ENCODE measurements around the gene HOXA4.

DNA sequence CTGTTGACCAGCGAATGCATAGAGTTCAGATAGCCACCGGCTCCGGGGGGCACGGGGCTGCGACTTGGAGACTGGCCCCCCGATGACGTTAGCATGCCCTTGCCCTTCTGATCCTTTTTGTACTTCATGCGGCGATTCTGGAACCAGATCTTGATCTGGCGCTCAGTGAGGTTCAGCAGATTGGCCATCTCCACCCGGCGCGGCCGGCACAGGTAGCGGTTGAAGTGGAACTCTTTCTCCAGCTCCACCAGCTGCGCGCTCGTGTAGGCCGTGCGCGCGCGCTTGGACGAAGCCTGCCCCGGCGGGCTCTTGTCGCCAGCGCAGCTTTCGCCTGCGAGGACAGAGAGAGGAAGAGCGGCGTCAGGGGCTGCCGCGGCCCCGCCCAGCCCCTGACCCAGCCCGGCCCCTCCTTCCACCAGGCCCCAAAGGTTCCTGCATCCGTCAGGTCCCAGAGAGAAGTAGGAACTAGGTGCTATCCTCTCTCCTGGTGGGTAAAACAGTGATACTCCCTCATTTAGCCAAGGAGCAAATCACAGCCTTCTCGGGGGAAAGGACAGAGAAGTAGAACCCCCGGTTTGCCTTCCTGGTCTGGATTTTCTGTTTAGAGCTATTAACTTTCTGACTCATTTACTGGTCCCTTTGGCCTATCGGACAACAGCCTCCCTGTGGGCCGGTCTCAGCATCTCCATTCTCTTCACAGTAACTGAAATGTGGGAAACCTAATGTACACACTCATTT, 22.0 kb downstream of the HOXA4 start:
- no peak for TF ChIP-seq POLR2AphosphoS5 (IDR thresholded peaks at IDR 0.05; ENCODE audit: low read depth)
- TF ChIP-seq, protein P1, sequence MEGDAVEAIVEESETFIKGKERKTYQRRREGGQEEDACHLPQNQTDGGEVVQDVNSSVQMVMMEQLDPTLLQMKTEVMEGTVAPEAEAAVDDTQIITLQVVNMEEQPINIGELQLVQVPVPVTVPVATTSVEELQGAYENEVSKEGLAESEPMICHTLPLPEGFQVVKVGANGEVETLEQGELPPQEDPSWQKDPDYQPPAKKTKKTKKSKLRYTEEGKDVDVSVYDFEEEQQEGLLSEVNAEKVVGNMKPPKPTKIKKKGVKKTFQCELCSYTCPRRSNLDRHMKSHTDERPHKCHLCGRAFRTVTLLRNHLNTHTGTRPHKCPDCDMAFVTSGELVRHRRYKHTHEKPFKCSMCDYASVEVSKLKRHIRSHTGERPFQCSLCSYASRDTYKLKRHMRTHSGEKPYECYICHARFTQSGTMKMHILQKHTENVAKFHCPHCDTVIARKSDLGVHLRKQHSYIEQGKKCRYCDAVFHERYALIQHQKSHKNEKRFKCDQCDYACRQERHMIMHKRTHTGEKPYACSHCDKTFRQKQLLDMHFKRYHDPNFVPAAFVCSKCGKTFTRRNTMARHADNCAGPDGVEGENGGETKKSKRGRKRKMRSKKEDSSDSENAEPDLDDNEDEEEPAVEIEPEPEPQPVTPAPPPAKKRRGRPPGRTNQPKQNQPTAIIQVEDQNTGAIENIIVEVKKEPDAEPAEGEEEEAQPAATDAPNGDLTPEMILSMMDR (IDR thresholded peaks at IDR 0.05; ENCODE audit: insufficient read depth, low read length), result no peak

All from HL-60 (cell line).